Measurements from ENCODE around the gene OVAAL. TPM values are rescaled to one million over a fixed set of nuclear protein-coding genes. Genes with fewer than 3 reads are reported as not detected.

The OVAAL gene
- total and polyA plus RNA-seq, 2 donors (not counting 1 experiment from before 2014, with no cell fraction given): not detected

DNA sequence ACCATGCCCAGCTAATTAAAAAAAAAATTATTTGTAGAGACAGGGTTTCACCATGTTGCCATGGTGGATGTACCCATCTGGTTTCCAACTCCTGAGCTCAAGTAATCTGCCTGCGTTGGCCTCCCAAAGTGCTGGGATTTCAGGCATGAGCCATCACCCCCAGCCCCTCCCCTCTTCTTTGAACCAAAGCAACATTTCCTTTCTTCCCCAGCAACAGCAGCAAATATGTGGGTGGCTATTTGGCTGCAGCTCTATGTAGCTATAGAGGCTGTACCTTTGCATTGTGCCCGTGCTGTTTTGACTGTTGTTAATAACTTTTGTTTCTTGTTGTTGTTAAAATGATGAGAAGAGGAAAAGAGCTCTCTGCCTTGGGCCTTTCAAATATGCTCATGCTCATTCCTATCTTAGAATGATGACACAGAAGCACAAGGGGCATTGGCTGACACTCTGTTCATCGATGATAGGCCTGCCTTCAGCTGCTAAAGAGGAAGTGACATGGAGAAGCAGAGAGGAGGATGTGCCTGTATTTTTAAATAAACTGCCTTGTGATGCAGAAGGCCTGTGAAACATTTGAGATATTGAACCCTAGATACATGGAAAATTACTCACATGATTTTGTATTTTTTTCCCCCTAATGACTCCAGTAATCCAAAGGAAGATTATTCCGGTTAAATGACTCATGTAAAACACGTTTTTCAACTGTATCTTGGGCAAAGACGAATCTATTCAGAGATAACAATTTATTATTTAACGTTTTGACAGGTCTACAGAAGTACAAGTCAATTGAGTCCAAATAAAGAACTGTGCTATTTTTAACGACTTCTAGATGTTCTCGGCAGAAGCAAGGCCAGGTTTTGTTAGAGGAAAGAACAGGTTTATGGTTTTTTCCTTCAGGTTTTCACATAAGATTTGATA is 52.5 kb downstream of the OVAAL start:
- POLR2A ChIA-PET: no interaction called here
- no peak overlapping the region for H3K4me2 ChIP-seq (replicated peaks; ENCODE audit: low read depth, low read length, poor library complexity, severe bottlenecking)

DNA sequence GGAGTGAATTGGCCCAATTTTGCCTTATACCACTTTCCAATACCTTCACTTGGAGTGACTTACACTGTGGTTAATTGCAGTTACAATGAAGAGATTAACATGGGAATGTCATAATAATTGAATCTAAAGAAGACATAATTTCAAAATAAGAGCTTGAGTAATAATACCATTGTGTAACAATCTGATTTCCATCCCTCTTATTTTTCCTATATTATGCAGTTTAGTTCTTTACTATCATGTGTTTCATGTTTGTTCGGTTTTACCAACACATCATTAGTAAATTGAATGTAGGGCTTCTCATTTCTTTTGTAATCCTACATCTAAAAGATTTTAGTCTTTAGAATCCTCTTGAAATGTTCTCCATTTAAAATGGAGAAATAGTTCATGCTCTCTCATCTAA is 53.9 kb downstream of the OVAAL start:
- Mint-ChIP-seq H3K27ac (no peak overlapping the region), H3K4me1 (peaks cover 9% of the 10 kb centered on the region), H3K27me3 (no peaks in the 10 kb centered on the region), H3K4me3 (no peak overlapping the region), H3K9me3 (ENCODE audit: insufficient read depth) (no peaks in the 10 kb centered on the region)
- Histone ChIP-seq H3K27ac (ENCODE audit: low read length in 2 of 2) (no peak overlapping the region), H3K27me3 (replicated peaks in 1 of 4; ENCODE audit: control extremely low read depth in 1 of 4, control insufficient read depth in 3 of 4, insufficient read depth in 4 of 4, low read length in 3 of 4) (no peaks in the 10 kb centered on the region), H3K4me2 (replicated peaks; ENCODE audit: low read depth, low read length, poor library complexity, severe bottlenecking) (no peak overlapping the region), H3K4me1 (ENCODE audit: control insufficient read depth in 2 of 2, insufficient read depth in 2 of 2, low read length in 2 of 2) (peaks cover 0 to 6% of the 10 kb centered on the region in 2 donors), H3K9me3 (ENCODE audit: control extremely low read depth in 1 of 3, control insufficient read depth in 2 of 3, insufficient read depth in 1 of 3, low read length in 2 of 3) (no peaks in the 10 kb centered on the region), H3K9ac (ENCODE audit: low read length) (no peak overlapping the region), H4K20me1 (ENCODE audit: control insufficient read depth, insufficient read depth, low read length, poor library complexity, severe bottlenecking) (no peaks in the 10 kb centered on the region), H3K4me3 (ENCODE audit: control extremely low read depth in 1 of 5, extremely low read depth in 1 of 5, insufficient read depth in 1 of 5, low read depth in 2 of 5, low read length in 4 of 5) (no peak overlapping the region), H2AFZ (ENCODE audit: insufficient read depth, low read depth, low read length, poor library complexity, severe bottlenecking) (peak overlapping the region; percentile 76), H3K79me2 (ENCODE audit: control insufficient read depth, insufficient read depth, low read length) (no peaks in the 10 kb centered on the region), H3K36me3 (replicated peaks in 1 of 2; ENCODE audit: control extremely low read depth in 1 of 2, control insufficient read depth in 1 of 2, extremely low read depth in 1 of 2, insufficient read depth in 2 of 2, low read length in 1 of 2) (no peaks in the 10 kb centered on the region)
- ChIA-PET CTCF (interaction anchor here (0.6 kb wide), 1 partner anchor 101 kb away, joined by 4 read pairs; no protein-coding TSS in a partner anchor), POLR2A (no interaction called here)
- DNase-seq (no peak), ATAC-seq (ENCODE audit: low read depth) (no peak)
- whole genome bisulfite sequencing (ENCODE audit: insufficient coverage): no CpG with 5 or more reads among the region's 1 CpG
- intact Hi-C loops (cut with micrococcal nuclease): no loop called here
- TF ChIP-seq EZH2 (IDR thresholded peaks at IDR 0.05; ENCODE audit: borderline replicate concordance, insufficient read depth, low read depth, low read length, poor library complexity, severe bottlenecking): no peak
- TF ChIP-seq, protein P1, sequence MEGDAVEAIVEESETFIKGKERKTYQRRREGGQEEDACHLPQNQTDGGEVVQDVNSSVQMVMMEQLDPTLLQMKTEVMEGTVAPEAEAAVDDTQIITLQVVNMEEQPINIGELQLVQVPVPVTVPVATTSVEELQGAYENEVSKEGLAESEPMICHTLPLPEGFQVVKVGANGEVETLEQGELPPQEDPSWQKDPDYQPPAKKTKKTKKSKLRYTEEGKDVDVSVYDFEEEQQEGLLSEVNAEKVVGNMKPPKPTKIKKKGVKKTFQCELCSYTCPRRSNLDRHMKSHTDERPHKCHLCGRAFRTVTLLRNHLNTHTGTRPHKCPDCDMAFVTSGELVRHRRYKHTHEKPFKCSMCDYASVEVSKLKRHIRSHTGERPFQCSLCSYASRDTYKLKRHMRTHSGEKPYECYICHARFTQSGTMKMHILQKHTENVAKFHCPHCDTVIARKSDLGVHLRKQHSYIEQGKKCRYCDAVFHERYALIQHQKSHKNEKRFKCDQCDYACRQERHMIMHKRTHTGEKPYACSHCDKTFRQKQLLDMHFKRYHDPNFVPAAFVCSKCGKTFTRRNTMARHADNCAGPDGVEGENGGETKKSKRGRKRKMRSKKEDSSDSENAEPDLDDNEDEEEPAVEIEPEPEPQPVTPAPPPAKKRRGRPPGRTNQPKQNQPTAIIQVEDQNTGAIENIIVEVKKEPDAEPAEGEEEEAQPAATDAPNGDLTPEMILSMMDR (IDR thresholded peaks at IDR 0.05): no peak

More for the DNA sequence above, 52.5 kb downstream of the OVAAL start:
- intact Hi-C loops (cut with micrococcal nuclease): no loop called here
- no peaks in the 10 kb centered on the region for H3K36me3 ChIP-seq (replicated peaks in 1 of 2; ENCODE audit: control extremely low read depth in 1 of 2, control insufficient read depth in 1 of 2, extremely low read depth in 1 of 2, insufficient read depth in 2 of 2, low read length in 1 of 2)
- H3K9ac ChIP-seq (ENCODE audit: low read length): peak overlapping the region; percentile 15
- WGBS (ENCODE audit: insufficient coverage): 80% methylated on average over 1 of the region's 9 CpGs
- no peak for TF ChIP-seq EZH2 (IDR thresholded peaks at IDR 0.05; ENCODE audit: borderline replicate concordance, insufficient read depth, low read depth, low read length, poor library complexity, severe bottlenecking)
- TF ChIP-seq, protein P1 (IDR thresholded peaks at IDR 0.05): no peak
- ATAC-seq (ENCODE audit: low read depth) (peak; percentile 41), DNase-seq (peak; percentile 29)
- Mint-ChIP-seq H3K27ac (peak overlapping the region; percentile 1), H3K9me3 (ENCODE audit: insufficient read depth) (no peaks in the 10 kb centered on the region), H3K4me1 (peaks cover 9% of the 10 kb centered on the region), H3K4me3 (no peak overlapping the region), H3K27me3 (no peaks in the 10 kb centered on the region)
- no peak overlapping the region for H3K4me3 ChIP-seq (ENCODE audit: control extremely low read depth in 1 of 5, extremely low read depth in 1 of 5, insufficient read depth in 1 of 5, low read depth in 2 of 5, low read length in 4 of 5)
- peak overlapping the region; percentile 76 for H2AFZ ChIP-seq (ENCODE audit: insufficient read depth, low read depth, low read length, poor library complexity, severe bottlenecking)
- no peaks in the 10 kb centered on the region for H4K20me1 ChIP-seq (ENCODE audit: control insufficient read depth, insufficient read depth, low read length, poor library complexity, severe bottlenecking)
- no peaks in the 10 kb centered on the region for H3K27me3 ChIP-seq (replicated peaks in 1 of 4; ENCODE audit: control extremely low read depth in 1 of 4, control insufficient read depth in 3 of 4, insufficient read depth in 4 of 4, low read length in 3 of 4)
- H3K4me1 ChIP-seq (ENCODE audit: control insufficient read depth in 2 of 2, insufficient read depth in 2 of 2, low read length in 2 of 2): peaks cover 0 to 6% of the 10 kb centered on the region in 2 donors
- CTCF ChIA-PET: no interaction called here
- peak overlapping the region in 1 of 2 donors; percentile 35 for H3K27ac ChIP-seq (ENCODE audit: low read length in 2 of 2)
- H3K9me3 ChIP-seq (ENCODE audit: control extremely low read depth in 1 of 3, control insufficient read depth in 2 of 3, insufficient read depth in 1 of 3, low read length in 2 of 3): no peaks in the 10 kb centered on the region
- H3K79me2 ChIP-seq (ENCODE audit: control insufficient read depth, insufficient read depth, low read length): no peaks in the 10 kb centered on the region
